ENCODE results near the gene BUD31.

DNA sequence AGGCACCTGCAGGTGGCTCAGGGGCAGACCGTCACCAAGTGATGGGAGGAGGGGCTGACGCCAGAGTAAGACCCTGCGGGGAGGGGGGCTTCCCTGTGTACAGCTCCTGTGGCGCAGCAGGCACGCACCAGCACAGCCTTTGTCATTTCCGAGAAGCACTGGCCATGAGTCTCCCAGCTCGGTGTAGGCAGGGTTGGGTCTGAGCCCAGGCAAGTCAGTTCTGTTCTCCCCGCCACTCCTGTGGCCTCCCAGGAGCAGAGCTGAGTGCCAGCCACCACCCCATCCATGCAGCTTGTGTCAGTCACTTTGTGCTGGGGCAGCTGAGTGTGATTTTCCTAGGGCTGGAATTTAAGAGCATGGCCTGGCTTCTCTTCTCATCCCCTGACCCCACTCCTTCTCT, 43.2 kb downstream of the BUD31 start:
- TF ChIP-seq, protein P1, sequence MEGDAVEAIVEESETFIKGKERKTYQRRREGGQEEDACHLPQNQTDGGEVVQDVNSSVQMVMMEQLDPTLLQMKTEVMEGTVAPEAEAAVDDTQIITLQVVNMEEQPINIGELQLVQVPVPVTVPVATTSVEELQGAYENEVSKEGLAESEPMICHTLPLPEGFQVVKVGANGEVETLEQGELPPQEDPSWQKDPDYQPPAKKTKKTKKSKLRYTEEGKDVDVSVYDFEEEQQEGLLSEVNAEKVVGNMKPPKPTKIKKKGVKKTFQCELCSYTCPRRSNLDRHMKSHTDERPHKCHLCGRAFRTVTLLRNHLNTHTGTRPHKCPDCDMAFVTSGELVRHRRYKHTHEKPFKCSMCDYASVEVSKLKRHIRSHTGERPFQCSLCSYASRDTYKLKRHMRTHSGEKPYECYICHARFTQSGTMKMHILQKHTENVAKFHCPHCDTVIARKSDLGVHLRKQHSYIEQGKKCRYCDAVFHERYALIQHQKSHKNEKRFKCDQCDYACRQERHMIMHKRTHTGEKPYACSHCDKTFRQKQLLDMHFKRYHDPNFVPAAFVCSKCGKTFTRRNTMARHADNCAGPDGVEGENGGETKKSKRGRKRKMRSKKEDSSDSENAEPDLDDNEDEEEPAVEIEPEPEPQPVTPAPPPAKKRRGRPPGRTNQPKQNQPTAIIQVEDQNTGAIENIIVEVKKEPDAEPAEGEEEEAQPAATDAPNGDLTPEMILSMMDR (IDR thresholded peaks at IDR 0.05), result no peak
- TF ChIP-seq POLR2A (IDR thresholded peaks at IDR 0.05), result no peak

Measured in Peyer's patch (tissue), 4 donors.